ENCODE results near the gene NPPA.
"Not testable (repeated sequence)": the region's sequence is repeated elsewhere in the genome, so short reads cannot be mapped to it uniquely, and the experiment has no call there.

The NPPA gene

GRCh38 chr1:11847667-11848372 lies at the start of gene NPPA:
TSS of gene NPPA (minus strand) at chr1:11847783. CDS start at chr1:11847684, 99 bp downstream.
- no peak for DNase-seq

- not testable (repeated sequence) for DNase-seq
These were observed 46.9 kb upstream of the NPPA start for GRCh38 chr1:11894501-11894900.

- DNase-seq = peak; percentile 72
These were observed 46.3 kb upstream of the NPPA start for GRCh38 chr1:11893907-11894251.

DNA sequence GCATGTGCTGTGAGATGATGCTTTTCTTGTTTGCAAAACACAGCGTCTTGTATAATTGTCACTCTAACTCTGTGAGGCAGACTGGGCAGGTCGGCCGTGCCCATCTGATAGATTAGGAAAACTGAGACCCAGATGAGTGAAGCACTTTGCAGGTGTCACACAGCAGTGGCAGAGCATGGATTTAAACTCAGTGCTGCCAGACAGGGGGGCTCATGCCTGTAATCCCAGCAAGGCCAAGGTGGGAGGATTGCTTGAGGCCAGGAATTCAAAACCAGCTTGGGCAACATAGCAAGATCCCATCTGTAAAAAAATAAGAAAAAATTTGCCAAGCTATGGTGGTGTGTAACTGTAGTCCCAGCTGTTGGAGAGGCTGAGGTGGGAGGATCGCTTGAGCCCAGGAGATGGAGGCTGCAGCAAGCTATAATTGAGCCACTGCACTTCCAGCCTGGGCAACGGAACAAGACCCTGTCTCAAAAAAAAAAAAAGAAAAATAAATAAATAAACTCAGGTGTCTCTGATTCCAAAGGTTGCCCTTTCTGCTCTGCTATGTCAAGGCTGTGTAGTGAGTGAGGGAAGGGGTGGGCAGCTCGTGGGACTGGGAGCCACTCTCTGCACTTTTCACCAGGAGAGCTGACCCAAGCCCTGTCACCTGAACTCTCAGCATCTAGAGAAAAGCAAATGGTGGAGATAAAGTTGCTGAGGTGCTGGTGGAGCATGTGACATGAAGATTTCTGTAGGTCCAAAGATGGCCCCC lies 44.0 kb upstream of the NPPA start:
- no peak for DNase-seq

DNA sequence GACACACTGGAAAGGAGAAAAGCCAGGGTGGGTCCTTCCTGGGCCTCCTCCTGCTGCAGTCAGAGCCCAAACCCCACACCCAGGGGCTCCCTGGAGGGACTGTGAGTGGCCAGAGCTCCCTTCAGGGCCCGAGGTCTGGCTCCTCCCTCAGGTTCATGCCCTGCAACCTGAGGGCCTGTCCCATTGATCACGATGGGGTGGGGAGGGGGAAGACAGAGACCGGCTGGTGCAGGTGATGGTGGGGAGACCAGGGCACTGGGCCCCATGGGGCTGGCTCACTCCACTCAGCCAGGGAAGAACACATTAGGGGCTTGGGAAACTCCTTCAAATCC lies 41.3 kb upstream of the NPPA start:
- no peak for DNase-seq

DNA sequence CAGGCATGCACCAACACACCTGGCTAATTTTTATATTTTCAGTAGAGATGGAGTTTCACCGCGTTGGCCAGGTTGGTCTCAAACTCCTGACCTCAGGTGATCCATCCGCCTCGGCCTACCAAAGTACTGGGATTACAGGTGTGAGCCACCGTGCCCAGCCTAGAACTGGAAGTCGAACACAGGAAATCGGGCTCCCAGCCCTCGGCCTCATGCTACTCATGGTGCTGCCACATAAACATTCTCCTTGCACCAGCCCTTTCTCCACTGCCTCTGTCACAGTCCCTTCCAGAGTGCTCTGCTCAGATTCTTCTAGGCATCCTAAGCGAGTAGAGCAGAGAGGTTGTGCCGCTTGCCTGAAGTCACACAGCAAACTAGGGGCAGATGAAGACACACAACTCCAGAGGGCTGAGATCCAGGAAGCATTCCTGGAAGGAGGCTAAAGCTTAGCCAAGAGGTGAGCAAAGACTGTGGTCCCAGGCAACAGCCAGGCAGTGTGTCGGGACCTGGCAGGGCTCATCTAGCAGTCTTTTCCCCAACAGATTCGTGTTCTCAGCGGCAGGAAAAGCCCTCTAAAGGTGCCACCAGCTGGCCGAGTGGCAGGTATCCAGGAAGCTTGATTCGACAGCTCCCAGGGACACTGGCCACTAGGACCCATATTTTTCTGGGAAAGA lies 40.8 kb upstream of the NPPA start:
- no peak for DNase-seq

- no peak for DNase-seq
These were observed 40.1 kb upstream of the NPPA start for GRCh38 chr1:11887666-11888007.

DNA sequence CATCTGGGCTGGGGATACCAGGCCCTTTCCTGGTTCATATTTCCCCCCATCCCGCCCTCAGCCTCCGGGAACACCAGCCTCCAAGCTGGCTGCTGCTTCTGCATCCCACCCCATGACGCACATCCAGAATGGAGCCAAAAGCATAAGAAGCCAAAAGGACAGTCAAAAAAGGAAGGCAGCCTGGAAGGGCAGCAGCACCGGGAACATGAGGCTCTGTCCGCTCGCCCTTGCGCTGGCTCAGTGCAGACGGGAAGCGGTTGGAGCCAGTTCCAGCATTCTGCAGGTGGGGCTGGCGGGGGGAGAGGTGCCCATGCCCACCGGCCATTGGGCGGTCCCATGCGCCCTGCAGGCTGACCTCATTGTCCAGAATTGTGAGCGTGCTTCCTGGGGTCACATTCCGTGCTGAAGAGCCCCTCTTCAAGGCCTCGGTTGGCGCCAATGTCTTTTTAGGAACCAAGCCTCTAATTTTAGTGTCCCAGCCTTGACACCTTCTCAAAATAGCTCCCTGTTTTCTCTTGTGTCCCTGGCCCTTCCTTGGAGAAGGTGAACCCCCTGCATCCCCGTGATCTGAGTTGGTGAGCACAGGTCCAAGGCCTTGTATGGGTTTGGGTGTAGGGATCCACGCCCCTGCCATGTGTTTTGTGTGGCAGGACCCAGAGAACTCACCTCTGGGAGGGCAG lies 39.5 kb upstream of the NPPA start:
- DNase-seq = no peak

DNA sequence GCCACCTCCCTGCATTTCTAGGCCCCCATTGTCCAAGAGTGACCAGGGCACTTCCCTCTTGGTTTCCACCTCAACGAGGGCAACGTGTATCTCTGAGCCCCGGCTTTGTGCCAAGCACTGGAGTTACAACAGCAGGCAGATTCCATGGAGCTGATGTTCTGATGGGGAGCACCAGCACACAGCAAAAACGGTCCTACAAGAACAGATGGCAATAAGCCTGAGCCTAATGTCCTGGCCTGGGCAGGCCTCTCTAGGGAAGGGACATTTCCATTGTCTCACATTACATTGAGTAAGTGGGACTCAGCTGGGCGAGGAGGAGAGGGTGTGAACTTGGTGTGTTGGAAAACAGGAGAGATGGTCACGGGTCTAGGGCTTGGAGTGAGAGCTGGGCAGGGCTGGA lies 38.3 kb upstream of the NPPA start:
- no peak for DNase-seq

DNA sequence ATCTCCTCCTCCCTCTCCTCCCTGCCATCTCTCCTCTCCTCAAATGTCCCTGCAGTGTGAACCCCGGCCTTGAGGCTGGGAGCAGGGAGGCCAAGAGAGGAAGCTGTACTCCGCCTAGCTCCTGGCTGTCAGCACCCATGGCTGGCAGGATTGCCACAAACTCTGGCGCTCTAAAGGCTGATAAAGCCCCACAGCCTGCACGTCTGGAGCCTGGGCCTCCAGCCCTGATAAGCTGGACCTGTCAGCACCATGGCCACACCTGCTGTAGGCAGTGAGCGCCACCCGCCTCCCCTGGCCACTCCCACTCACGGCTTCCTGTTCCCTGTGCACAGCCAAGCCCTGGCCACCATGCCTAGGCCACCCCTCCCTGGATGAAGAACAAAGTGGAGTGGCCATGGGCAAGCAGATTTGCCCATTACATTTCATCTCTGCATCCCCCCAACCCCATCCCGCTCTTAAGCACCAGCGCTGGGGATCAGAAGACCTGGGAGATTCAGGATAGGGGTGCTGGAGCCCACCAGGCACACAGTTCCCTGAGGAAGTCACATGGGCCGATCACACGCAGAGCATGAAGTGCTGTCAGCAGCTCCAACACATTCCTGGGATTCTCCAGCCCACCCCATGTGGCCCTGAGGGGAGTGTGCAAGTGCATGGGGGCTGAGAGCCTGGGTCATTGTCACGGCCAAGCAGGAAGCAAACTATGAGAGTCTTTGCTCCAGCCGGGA lies 35.4 kb upstream of the NPPA start:
- no peak for DNase-seq

DNA sequence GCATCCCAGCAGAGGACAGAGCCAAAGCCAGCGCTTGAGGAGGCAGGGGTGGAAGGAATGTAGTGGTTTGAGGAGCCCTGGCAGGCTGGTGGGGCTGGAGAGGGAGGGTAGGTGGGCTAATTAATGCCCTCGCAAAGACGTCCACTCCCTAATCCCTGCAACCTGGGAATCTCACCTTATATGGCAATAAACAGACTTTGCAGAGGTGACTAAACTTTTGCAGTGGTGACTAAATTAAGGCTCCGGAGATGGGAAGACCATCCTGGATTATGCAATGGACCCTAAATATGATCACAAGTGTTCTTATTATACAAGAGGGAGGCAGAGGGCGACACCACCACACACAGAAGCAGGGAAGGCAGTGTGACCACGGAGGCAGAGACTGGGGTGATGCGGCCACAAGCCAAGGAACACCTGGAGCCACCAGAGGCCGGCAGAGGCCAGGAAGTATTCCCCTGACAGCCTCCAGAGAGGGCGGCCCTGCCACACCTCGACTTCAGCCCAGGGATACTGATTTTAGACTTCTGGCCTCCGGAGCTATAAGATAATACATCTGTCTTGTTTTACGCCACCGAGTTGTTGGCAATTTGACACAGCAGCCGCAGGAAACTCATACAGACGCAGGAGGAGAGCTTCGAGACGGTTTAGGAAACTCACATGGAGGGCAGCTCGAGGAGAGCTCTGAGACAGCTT lies 34.3 kb upstream of the NPPA start:
- no peak for DNase-seq

DNA sequence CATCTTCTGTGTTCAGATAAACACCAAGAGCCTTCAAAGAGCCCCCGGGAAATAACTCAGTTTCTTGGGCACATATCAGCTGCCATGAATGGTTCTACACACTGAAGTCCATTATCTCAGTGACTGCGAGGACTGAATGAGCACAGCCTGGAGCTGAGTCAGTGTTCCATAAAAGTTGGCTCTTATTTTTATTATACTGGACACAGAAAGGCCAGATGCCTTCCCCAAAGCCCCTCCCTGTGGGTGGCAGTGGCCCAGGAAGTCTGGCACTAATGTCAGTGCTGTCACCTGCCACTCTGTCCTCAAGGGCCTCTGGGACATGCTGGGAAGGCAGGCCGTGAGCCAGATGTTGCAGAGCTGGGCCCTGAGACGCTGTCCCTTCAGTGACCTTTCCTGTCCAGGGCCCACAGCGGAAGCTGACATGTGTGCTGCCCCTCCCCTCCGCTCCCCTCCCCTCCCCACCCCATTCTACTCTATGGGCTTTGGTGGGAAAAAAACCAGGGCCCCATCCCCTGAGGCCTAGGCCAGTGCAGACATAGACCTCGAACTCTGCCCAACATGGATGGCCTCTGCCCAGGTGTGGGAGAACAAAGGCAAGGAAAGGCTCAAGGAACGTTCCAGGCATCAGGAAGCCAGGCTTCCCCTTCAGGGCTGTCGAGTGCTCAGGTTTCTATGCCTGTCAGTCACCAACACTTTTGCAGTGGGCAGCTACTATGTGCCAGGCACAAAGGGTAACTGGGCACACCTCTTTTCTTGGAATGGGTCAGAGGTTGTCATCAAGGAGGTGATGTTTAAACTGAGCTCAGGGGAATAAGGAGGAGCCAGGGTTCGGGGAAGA lies 33.5 kb upstream of the NPPA start:
- DNase-seq = no peak

DNA sequence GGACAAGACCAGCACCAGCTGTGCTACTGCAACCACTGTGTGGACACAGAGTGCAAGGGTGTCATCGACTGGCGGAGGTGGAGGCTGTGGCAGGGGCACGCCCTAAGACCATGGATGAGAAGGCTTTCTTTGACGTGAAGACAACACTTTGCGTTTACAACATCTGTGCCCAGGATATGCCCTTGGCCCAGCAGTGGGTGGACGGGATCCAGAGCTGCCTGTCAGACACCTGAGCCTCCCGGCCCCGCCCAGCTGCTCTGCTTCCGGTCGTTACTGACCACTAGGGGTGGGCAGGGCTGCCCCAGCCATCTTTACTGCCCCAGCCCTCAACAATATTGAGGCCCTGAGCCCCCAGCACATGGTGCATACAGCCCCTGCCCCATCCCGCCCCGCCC lies 32.6 kb upstream of the NPPA start:
- DNase-seq = no peak

DNA sequence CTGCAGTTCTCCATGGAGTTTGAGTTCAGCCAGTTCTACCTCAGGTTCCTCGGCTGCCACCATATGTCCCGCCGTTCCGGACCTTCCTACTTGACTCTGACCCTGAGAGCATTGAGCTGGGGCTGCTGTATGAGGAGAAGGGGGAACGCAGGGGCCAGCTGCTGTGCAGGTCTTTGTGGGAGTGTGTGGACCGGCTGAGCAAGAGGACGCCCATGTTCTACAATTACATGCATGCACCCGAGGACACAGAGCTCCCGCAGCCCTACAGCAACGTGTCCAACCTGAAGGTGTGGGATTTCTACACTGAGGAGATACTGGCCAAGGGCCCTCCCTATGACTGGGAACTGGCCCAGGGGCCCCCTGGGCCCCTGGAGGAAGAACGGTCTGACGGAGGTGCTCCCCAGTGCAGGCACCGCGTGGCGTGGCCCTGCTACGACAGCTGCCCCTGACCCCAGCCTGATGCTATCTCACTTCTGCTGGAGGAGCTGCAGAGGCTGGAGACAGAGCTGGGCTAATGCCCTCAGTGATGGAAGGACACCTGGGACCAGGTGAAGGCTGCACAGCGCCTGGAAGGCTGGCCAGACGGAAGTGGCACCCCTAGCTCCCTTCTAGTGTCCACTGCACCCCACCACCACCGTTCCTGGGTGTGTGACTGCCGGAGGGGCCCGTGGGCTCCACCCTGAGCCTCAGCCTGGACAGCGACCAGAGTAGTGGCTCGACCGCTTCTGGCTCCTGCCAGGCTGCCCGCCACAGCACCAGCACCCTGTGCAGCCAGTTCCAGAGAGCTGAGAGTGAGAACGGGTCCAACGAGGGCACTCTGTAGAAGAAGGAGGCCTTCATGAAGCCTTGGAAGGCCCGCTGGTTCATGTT lies 32.0 kb upstream of the NPPA start:
- DNase-seq = no peak

GRCh38 chr1:11878891-11879190 lies 31.3 kb upstream of the NPPA start:
- no peak for DNase-seq

DNA sequence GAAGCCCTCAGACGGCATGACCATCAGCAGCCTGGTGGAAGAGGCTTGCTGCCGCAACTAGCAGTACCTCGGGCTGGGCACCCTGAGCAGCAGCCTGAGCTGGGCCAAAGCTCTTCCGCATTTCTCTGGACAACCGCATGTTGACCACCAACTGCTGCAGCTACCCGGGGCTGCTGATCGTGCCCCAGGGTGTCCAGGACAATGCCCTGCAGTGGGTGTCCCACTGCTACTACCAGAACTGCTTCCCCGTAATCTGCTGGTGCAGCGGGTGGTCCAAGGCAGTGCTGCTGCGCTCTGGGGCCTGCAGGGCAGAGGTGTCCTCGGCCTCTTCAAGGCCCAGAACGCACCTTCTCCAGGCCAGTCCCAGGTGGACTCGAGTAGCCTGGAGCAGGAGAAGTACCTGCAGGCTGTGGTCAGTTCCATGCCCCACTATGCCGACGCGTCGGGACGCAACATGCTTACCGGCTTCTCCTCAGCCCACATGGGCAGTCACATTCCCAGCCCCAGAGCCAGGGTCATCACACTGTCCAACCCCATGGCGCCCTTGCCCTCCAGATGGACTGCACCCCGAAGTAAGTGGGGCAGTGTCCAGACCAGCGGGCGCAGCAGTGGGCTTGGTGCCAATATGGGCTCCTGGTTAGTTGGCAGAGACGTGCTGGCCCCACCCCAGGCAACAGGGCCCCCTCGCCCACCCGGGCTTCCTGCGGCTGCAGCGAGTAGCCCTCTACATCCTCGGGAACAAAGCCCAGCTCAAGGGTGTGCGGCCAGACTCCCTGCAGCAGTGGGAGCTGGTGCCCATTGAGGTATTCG lies 30.7 kb upstream of the NPPA start:
- DNase-seq = no peak

DNA sequence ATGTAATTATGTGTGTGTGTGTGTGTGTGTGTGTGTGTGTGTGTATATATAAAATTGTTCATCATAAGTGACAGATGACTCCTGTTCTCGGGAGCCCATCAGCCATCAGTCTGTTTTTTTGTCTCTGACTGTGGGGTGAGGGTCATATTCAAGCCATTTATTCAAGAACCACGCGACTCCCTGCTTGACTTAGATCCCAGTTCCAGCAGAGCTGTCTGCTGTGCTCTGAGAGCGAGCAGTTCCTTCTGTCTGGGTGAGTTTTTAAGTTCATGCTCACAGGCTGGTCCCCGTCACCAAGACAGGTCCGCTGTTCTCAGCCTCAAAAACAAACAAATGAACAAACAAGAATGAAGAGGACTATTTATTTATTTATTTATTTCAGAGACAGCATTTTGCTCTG lies 29.5 kb upstream of the NPPA start:
- no peak for DNase-seq

- DNase-seq = no peak
These were observed 27.5 kb upstream of the NPPA start for GRCh38 chr1:11875094-11875493.

DNA sequence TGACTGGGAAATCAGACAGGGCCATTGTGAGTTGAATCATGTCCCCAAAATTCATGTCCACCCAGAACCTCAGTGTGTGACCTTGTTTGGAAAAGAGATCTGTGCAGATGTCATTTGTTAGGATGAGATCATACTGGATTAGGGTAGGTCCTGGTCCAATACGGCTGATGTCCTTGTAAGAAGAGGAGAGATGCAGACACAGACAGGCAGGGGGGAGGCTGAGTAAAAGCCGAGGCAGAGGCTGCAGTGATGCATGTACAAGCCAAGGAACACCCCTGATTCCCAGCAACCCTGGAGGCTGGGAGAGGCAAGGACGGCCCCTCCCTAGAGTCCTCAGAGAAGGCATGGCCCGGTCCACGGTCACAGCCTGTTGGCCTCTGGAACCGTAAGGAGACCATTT lies 27.0 kb upstream of the NPPA start:
- no peak for DNase-seq

DNA sequence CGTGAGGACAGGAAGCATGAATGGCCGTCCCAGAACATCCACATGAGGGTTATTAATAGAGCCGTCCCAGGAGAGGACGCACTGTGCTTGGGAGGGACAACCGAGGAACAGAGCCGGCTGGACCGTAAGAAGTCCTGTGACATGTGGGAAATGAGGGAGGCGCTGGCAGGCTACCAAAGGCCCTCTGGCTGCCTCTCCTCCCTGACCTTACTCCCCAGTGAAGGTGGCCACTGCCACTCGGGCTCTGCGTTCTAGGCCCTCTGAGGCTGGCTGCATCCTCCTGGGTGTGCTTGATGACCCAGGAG lies 26.6 kb upstream of the NPPA start:
- no peak for DNase-seq

Measured in CD4-positive, alpha-beta T cell treated with Interleukin-10 for 1 hour (primary cell).